Natural killer cell treated with Interleukin-12 subunit alpha and Interleukin-12 subunit beta and Interleukin-15 and Interleukin-18, amount 100 ng/mL, for 72 hours (primary cell): ENCODE measurements around the gene HPX. TPM values are rescaled to one million over a fixed set of nuclear protein-coding genes. Genes with fewer than 3 reads are reported as not detected.

Source experiments
- ATAC-seq, 2 donors: fragments of 150-1000 bp; cut with Tn5 transposase in 1 of 2; sonication (Bioruptor Pico), chemical (Tn5 transposase) in 1 of 2; 2 replicates each; pipeline ENCODE4 v1.10.0; 2021
- DNase-seq: peaks from one replicate; pipeline ENCODE4 v3.0.0; 2022; ENCODE audit warnings: low spot score
- H3K27ac Mint-ChIP-seq, 2 donors: 1 replicate in 1 of 2; 2 replicates in 1 of 2; pipeline ENCODE4 v1.8.0; 2022; ENCODE audit warnings: mixed read lengths in 2 of 2, mild to moderate bottlenecking in 1 of 2, moderate library complexity in 1 of 2
- H3K27me3 Mint-ChIP-seq, 2 donors: 1 replicate in 1 of 2; 2 replicates in 1 of 2; pipeline ENCODE4 v1.8.0; 2022; ENCODE audit warnings: mixed read lengths in 2 of 2
- H3K36me3 Mint-ChIP-seq: one replicate; pipeline ENCODE4 v1.8.0; 2022; ENCODE audit warnings: mixed read lengths
- H3K4me1 Mint-ChIP-seq, 2 donors: 1 replicate in 1 of 2; 2 replicates in 1 of 2; pipeline ENCODE4 v1.8.0; 2022; ENCODE audit warnings: low read depth in 2 of 2, mixed read lengths in 2 of 2, mild to moderate bottlenecking in 1 of 2
- H3K4me3 Mint-ChIP-seq: one replicate; pipeline ENCODE4 v1.8.0; 2022; ENCODE audit warnings: mixed read lengths
- H3K9me3 Mint-ChIP-seq: 2 replicates; pipeline ENCODE4 v1.8.0; 2022; ENCODE audit warnings: mixed read lengths
- total RNA-seq, 2 donors: library from RNA; stranded (reverse); gene quantifications; one replicate each; pipeline ENCODE4 v1.2.3, GENCODE V29; 2022

Gene HPX
- total RNA-seq, 2 donors from 2014 or later: 0.76 to 0.92 TPM

DNA sequence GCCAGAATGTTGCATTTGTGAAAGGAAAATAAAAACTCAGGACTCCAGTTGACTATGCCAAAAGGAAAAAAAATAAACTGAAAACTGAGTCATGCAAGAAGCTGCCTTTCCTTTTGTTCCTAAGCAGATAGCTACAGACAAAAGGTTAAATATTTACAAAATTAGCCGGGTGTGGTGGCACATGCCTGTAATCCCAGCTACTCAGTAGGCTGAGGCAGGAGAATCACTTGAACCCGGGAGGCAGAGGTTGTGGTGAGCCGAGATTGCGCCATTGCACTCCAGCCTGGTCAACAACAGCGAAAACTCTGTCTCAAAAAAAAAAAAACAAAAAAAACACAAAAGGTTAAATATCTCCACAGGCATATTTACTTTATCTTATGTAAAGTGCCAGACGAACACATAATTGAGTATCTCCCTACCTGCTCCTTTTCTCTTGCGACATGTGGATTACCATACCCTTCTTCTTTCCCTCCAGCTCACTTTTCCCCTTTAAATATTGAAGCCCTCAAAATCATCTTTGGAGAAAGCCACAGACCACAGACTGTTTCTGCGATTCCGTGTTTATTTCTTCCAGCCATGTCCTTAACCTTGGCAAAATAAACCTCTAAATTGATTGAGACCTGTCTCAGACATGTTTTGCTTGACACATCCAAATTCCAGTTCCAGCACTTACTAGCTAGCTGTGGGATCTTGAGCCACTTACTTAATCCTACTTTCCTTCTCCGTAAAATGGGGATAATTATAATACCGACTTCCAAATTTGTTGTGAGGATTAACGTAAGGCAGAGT, 52.8 kb downstream of the HPX start:
- no peaks in the 10 kb centered on the region for H3K36me3 Mint-ChIP-seq
- no peaks in the 10 kb centered on the region for H3K9me3 Mint-ChIP-seq
- no peak for ATAC-seq

DNA sequence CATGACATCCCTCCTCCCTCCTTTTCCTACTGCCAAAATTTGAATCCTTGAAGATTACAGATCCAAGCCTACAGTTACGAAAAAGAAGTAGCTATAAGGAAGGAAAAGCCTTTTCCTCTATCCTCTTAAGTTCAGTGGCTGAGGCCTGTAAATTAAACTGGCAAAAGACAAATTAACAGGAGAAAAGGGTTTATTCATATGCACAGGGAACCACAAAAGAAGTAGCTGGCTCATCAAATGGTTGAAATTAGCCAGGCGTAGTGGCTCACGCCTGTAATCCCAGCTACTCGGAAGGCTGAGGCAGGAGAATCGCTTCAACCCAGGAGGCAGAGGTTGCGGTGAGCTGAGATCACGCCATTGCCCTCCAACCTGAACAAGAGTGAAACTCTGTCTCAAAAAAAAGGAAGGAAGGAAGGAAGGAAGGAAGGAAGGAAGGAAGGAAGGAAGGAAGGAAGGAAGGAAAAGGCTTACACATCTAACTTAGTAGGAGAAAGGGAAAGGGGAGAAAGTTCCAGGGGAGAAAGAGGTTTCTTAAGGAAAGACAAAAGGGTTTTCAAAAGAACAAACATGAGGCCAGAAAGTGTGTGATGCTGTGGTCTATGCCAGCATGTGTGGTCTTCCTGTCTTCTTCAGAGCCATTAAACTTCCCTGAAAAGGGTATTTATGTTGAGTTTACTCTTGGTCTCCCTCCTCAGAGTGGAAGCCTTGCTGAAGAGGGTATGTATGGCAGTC, 55.6 kb downstream of the HPX start:
- Mint-ChIP-seq H3K36me3 (no peaks in the 10 kb centered on the region), H3K4me3 (no peak overlapping the region), H3K27ac (peak overlapping the region in 1 of 2 donors; percentile 11), H3K9me3 (no peaks in the 10 kb centered on the region), H3K4me1 (peaks cover 12 to 13% of the 10 kb centered on the region in 2 donors), H3K27me3 (no peaks in the 10 kb centered on the region)
- no peak for ATAC-seq
- no peak for DNase-seq

More for the DNA sequence above, 52.8 kb downstream of the HPX start:
- Mint-ChIP-seq H3K27me3 (no peaks in the 10 kb centered on the region), H3K4me1 (peaks cover 22 to 24% of the 10 kb centered on the region in 2 donors), H3K27ac (peak overlapping the region; percentile 47 to 78), H3K4me3 (no peak overlapping the region)
- DNase-seq: no peak

Other genes starting within 250 kb of the HPX start
- not detected for gene OR52W1, start 241.8 kb downstream of the HPX start, total RNA-seq
- gene C11orf42, start 235.4 kb downstream of the HPX start, total RNA-seq: not detected
- gene FHIP1B, start 206.4 kb downstream of the HPX start, total RNA-seq: 10 to 100 TPM; 45.6 to 52.2 TPM
- not detected for gene CNGA4, start 201.9 kb downstream of the HPX start, total RNA-seq
- gene CCKBR, start 181.1 kb downstream of the HPX start, total RNA-seq: not detected
- gene CAVIN3, start 120.5 kb downstream of the HPX start, total RNA-seq: under 1 TPM in 1 of 2 donors, not detected in 1; 0.78 TPM
- gene SMPD1, start 50.5 kb downstream of the HPX start, total RNA-seq: 10 to 100 TPM; 26.4 to 29.1 TPM
- gene APBB1, start 21.9 kb downstream of the HPX start, total RNA-seq: 10 to 100 TPM; 25.5 to 27.5 TPM
- 1 to 10 TPM; 6.1 to 7.7 TPM for gene TRIM3, start 33.0 kb upstream of the HPX start, total RNA-seq
- gene ARFIP2, start 40.3 kb upstream of the HPX start, total RNA-seq: 10 to 100 TPM; 50.8 to 71.7 TPM
- gene TIMM10B, start 40.5 kb upstream of the HPX start, total RNA-seq: 10 to 100 TPM; 44.1 to 57.4 TPM
- 10 to 100 TPM; 22.4 to 53.6 TPM for gene DNHD1, start 56.3 kb upstream of the HPX start, total RNA-seq
- gene RRP8, start 162.6 kb upstream of the HPX start, total RNA-seq: 10 to 100 TPM; 33.8 to 42.0 TPM
- 100 to 1,000 TPM in 1 of 2 donors, 10 to 100 TPM in 1; 91.8 to 142 TPM for gene ILK, start 162.8 kb upstream of the HPX start, total RNA-seq
- 100 to 1,000 TPM; 118 to 152 TPM for gene TAF10, start 171.2 kb upstream of the HPX start, total RNA-seq
- 10 to 100 TPM; 48.6 to 92.4 TPM for gene TPP1, start 178.4 kb upstream of the HPX start, total RNA-seq
- gene DCHS1, start 214.8 kb upstream of the HPX start, total RNA-seq: 1 to 10 TPM in 1 of 2 donors, under 1 TPM in 1; 0.73 to 1.6 TPM
- gene MRPL17, start 242.4 kb upstream of the HPX start, total RNA-seq: 10 to 100 TPM; 69.1 to 70.1 TPM